HTR-8/SVneo (cell line): ENCODE measurements around the gene TMEM72.

ENCODE experiments used
- DNase-seq: peaks from one replicate; pipeline ENCODE4 v3.0.0; 2011; ENCODE audit warnings: low spot score, mixed read lengths; ENCODE audit not compliant: insufficient read length
- FAIRE-seq: peaks from 2 replicates; lab custom pipeline; 2011; peaks lifted over from hg19 to GRCh38; lab: Jason Lieb, UNC

Gene TMEM72

DNA sequence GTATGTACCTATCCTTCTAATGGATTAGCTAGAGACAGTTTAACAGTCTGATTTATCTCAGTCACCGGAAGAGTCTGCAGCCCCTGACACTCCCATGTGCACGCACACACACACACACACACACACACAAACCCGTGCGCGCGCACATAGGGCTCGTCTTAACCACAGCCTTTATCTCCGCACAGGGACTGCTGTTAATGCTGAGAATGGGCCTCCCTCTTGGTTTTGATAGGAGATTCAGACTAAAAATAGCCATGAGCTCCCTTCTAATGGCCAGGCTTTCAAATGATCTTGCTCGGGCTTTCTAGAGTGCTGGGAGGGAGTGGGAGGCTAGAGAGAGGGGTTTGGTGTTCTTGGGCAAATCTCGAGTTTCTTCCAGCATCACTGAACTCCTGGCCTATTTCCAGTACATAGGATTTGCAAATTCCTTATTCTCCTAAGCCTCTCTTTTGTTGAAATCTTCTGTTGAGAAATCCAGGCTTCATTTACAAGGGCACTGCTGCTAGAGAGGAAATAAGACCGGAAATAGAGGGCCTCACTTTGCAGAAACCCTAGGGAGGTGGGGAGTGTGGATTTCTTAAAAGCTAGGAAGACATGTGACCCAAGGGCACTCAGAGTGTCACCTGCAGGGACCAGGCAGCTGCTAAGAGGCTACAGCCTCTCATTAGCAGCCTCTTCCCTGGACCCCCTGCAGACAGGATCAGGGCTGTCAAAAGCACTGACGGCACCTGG lies 2.4 kb downstream of the TMEM72 start:
- FAIRE-seq = no peak
- DNase-seq = no peak

DNA sequence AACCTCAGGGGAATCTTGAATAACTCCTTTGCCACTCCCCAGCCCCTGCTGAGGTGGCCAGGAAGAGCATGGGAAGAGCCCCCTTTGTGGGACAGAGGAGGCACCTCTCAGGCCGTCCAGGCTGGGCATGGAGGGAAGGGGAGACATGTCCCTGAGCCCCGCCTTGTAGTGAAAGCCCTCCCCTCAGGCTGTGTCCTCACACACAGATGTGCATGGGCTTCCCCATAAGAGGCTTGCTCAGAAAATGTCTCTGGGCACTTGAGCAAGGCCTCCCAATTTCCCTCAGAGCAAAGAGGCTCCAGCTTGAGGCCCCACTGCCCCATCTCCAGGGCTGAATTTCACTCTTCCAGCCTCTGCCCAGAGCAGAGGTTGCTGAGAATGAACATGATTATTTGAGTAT lies 3.8 kb downstream of the TMEM72 start:
- FAIRE-seq (no peak), DNase-seq (no peak)

DNA sequence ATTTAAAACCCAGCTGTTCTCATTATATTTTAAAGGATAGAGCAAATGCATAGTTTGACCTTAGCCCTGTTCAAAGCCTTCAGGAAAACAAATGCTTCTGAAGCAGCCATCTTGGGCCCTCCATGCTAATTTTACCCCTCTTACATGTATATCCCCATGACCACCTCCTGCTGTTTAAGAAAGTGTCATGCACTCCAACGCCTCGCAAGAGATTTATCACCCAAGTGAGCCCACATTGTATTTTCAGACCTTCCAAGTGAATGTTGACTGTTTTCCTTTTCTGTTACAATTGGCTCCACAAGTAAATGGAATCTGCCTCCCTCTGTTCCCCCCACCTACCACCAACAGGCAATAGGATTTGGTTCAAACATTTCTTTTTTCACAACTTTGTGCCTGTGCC lies 5.3 kb downstream of the TMEM72 start:
- FAIRE-seq (no peak), DNase-seq (no peak)

DNA sequence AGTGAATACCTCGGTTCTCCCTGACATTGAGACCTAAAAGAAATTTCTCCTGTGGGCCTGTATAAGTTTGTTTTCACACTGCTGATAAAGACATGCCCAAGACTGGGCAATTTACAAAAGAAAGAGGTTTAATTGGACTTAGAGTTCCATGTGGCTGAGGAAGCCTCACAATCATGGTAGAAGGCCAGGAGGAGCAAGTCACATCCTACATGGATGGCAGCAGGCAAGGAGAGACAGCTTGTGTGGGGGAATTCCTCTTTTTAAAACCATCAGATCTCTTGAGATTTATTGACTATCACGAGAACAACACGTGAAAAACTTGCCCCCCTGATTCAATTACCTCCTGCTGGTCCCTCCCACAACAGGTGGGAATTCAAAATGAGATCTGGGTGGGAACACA lies 6.7 kb downstream of the TMEM72 start:
- DNase-seq (no peak), FAIRE-seq (no peak)

DNA sequence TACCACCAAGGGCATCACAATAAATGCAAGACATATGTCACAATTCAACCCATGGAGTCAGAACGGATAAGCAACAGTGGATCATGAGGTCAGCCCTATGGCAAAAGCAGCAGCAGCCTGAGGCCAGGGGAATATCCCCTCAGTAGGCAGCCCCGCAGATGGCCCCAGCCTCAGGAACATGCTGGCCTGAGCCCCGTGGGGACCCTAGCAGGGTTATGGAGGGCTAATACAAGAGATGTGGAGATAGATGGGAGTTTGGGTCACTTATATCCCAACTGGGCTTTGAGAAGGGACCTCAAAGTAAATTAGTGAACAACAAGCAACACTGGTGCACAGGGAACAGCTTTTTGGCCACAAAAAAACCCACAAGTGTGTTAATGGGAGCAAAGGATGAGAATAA lies 9.1 kb downstream of the TMEM72 start:
- DNase-seq (no peak), FAIRE-seq (no peak)

DNA sequence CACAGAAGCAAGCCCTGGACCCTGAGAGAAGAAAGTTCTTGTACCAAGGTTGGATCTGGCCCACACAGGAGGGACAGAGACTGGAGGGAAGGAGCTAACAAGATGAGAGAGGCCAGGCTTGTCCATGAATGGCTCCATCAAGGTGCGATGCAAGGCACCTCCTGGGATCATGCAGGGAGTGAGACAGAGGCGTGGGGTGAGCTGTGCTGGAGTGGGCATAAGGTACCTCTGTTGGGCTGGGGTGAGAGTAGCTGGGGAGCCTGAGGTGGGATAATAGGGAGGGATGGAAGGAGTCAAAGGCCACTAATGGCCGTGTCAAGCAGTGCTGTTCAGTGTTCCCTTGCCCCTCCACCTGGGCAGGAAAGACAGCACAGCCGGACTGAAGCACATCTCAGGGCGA lies 9.9 kb downstream of the TMEM72 start:
- DNase-seq (no peak), FAIRE-seq (no peak)

DNA sequence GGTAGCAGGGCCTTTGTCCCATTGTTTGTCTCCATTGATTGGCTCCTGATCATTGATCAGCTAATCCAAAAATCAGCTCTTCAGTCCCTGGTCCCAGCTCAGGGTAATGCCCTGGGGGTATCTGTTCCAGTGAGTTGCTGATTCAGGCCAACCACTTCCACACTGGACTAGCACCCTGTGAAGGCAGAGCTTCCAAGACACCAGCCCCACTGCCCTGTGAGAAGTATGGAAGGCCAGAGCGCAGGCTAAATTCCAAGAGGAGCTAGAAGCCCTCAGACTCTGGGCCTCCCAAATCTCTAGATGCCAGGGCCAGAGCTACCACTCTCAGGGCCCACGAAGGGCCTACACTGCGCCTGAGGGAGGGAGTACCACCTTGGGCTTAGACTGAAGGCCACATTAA lies 10.4 kb downstream of the TMEM72 start:
- FAIRE-seq (no peak), DNase-seq (no peak)

DNA sequence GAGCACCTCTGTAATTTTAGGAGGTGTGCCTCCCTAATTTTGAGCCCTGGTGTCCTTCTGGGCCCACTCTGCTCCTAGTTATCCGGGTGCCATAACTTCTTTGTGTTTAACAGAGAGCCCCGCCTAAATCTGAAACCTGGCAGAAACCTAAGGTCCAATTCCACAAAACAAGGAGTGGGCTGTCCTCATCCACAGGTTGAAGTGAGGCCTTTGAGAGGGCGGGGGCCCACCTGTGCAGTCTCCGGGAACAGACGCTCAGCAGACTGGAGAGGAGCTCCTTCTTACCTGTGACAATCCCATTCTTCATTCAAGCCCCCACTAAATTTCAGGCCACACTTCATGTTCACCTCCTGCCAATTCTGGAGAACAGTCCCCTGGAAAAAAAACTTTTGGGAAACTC lies 10.9 kb downstream of the TMEM72 start:
- DNase-seq = no peak
- FAIRE-seq = no peak

DNA sequence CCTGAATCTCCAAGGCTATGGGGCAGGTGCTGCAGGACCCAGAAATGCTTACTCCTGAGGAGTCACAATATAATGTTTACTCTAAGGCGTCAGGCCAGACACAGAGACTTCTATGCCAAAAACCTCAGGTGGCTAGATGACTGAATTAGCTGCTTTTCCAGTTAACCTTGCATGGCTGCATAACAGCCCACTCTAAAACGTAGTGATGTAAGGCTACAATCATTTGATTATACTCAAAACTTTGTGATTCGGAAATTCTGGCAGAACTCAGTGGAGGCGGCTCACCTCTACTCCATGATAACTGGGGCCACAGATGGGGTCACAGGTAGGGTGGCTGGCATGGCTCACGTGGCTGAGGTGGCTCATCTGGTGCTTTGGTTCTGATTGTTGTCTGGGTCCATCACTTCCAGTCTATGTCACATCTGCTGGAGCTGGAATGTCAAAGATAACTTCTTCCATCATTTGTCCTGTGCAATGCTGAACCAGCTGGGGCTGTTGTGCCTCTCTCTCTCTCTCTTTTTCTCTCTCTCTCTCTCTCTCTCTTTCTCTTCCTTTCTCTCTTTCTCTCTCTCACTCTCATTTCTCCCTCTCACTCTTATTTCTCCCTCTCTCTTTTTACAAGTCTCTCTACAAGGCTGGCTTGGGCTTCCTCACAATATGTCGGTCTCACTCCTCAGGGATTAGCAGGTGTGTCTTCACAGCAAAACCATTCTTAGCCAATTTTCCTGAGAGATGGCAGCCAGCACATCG lies 11.8 kb downstream of the TMEM72 start:
- no peak for DNase-seq
- no peak for FAIRE-seq

DNA sequence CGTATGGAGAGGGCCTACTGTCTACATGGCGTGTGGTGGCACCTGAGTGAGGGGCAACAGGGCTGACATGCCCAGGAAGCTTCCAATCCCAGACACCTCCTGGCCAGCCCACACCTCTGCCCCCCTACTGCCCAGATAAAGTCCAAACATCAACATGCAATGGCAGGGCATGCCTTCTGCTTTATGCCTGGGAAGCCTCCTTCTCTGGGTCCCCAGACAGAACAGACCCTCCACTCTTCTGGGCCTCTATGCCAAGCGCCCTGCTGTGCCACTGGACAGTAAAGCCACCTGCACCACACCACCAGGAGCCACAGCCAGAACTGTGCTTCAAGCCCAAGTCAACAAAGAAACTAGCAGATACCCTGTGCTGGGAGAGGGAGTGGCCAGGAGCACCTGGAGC lies 12.5 kb downstream of the TMEM72 start:
- FAIRE-seq (no peak), DNase-seq (no peak)

DNA sequence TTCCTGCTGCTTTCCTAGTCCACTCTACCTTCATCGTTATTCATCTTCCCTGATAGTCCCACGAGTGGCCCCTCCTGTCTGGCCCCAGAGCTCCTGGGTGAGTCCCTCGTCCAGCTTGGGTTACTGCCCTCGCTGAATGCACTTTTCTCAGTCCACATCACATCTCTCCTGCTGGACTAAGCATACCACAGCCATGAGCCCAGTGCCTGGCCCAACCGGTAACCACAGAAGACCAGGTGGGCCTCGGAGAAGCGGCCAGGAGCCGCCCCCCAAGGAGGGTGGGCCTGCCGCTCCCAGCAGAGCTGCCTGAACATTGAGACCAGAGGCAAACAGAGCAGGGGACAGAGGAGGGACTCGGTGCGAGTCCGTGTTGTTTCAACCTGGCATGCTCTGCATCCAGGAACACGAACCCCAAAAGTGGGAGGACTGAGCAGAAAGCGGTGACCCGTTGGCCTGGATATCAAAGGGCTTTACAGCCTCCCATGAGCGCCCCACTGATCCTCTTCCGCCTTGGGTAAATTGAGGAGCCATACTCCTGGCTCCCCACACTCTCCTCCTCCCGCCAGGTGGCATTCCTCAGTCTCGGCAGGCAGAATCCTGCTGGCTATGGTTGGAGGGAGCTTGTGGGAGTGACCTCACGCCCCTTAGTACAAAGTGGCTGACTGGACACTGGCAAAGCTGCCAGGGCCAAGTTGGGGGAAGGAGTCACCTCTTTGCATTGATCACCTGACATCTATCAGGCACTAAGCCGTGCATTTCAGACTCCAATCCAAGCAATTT lies 13.3 kb downstream of the TMEM72 start:
- no peak for FAIRE-seq
- no peak for DNase-seq

DNA sequence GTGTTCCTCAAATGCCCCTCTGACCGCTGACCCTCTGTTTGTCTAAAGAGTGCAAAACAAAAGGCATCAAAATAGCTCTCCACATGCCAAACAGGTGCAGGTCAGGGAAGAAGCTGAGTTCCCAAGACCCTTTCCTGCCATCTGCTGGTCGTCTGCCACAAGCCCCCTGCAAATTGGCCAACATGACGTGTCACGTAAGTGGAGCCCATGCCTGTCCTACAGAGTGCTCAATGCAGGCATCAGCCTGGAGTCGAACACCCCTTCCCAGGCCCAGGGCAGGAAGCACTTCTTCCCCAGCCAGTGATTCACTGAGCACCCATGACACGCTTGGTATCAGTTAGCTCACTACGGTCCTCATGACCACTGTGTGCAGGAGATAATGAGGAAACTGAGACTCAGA lies 14.1 kb downstream of the TMEM72 start:
- no peak for FAIRE-seq
- peak; percentile 43 for DNase-seq

DNA sequence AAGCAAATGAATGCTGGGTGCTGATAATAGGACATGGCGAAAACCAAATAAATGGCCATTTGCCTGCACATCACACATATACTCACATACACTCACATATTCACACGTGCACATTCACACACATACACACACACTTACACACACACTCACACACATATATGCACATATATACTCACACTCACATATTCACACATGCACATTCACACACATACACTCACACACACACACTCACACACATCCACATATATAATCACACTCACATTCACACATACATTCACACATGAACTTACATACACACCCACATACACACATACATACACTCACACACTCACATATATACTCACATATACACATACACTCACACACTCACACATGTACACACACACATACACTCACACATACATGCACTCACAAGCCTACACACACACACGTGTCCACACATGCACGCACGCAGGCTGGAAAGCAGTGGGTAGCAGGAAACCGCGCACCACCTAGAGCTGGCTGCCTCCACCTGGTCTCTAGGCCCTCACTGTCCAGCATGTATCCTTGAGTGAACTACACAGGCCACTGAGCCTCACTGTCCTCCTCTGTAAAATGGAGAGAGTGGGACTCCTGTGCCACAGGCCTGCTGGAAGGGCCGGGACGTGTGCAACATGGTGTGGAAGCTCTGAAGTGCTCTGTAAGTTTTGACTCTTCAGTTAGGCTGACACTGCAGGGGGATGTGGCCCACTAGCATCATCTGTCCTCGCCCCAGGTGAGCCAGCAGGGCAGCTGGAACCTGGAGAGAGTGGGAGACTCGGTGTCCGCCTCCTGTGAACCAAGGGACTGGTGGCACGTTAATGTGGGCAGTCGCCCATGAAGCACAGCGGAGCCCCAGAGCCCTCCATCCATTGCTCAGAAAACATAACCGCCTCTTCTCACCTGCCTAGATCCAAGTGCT lies 14.9 kb downstream of the TMEM72 start:
- DNase-seq (no peak), FAIRE-seq (peak; percentile 92)

DNA sequence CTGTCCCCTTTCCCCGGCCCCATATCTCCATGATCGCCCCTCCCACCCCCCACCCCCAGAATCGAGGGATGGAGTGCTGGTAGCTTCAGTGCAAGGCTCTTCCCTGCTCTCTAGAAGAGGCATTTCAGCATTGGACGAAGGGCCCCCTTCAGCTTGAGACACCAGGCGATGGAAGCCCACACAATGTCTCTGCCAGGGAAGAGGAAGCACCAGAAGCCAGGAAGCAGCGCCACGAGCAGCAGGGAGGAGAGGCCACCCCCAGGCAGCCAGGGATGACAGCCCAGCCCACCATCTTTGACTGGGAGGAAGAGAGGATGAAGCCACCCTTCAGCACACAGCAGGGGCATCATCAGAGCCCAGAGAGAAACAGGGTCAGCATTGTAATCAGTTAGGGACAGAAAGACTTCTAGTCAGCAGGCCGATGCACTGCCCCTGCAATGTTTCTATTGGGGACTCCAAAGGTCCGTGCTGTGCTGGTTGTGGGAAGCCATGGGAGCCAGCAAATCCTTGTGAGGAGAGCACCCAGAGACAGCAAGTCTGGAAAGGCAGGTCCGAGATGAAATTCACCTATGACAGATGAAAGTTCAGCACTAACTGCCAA lies 15.7 kb downstream of the TMEM72 start:
- DNase-seq (no peak), FAIRE-seq (no peak)

DNA sequence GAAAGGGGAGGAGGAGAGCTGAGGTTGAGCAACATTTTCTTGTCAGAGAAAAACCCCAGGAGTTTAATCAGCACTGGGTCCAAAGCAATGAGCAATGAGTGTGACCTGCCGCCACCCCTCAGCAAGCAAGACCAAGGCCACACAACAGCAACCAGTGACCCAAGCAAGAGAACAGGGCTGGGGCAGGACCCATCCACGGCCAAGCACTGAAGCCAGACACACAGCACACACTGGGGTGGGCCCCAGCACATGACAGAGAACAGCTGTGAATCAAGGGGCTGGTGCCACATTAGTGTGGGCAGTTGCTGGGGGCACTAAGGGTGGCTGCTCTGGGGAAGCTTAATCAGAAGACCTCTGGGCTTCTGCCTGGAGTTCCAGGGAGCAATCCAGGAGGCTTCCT lies 16.2 kb downstream of the TMEM72 start:
- FAIRE-seq = no peak
- no peak for DNase-seq

DNA sequence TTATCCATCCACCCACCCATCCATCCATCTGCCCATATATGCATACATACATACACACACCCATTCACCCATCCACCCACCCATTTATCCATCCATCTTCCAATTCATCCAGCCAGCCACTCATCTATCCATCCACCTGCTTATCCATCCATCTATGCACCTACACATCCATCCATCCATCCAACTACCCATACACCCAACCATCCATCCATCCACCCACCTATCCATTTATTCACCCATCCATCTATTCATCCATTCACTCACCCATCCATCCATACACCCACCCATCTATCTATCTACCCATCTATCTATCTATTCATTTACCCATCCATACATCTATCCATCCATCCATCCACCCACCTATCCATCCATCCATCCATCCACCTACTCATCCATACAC lies 17.3 kb downstream of the TMEM72 start:
- FAIRE-seq (peak; percentile 16), DNase-seq (no peak)

DNA sequence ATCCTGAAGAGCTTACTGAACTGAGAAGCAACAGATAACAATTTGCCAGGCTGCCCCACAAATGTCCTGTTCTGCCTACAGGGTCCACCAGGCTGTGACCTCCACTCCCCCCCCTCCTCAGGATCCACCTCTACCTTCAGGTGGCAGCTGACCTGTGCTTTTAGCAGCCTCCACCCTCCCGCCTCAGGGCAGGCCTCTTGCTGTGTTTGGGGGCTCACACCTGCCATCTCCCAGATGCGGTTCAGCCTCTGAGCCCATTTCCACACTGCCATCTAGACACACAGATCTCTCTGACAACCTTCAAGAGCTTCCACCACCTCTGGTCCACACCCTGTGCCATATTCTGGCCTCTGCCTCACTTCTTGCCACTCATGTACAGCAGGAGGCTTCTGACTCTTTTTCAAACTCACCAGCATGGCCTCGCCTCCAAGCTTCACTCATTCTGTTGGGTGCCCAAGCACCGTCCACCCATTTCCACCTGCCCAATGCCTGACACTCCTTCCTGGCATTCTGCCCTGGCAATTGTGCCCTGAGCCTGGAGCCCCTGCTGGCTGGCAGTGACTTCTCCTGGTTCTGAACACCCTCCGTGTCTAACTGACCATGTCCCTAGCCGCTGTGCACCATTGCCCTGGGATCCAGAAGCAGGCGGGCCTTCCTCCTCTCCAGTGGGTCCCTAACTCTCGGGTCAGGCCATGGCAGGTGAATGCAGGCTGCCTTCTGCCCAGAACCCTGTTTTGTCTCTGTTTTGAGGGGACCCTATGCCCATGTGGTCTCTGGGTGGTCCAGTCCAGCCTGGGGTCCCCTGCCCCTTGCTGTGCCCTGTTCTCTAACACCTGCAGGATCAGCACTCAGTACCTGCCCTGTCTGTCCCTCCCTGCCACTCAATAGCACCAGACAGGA lies 18.5 kb downstream of the TMEM72 start:
- DNase-seq (no peak), FAIRE-seq (no peak)

DNA sequence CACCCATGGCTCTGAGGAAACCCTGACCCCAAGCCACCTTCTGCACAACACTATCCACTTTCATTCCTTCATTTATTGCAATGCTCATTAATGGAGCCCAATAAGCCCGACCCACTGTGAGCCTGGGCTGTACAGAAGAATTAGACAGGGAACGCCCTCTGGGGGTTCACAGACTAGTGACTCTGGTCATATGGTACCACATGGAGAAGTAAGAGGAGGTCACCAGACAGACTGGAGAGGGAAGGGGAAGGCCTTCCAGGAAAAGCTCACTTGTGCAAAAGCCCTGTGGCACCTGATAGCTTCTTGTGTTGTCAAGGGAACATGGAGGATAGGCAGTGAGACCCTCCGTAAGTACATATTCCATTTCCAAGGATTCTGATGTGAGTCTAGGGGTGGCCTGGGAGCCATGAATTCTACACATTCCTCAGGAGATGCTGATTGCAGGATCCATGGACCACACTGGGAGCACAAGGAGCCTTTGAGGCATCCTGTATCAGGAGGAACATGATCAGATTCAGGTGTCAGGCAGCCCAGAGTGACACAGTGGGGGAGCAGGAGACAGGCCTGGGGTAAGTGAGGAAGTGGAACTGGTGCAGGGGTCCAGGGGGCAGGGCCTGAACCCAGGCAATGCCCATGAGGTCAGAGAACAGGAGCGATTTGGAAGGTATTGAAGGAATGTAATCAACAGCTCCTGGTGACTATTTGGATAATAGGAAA lies 19.9 kb downstream of the TMEM72 start:
- FAIRE-seq = no peak

More for the DNA sequence above, 19.9 kb downstream of the TMEM72 start:
- DNase-seq = no peak
